ENCODE measurements around the gene TRAT1. TPM values are rescaled to one million over a fixed set of nuclear protein-coding genes. Genes with fewer than 3 reads are reported as not detected.

Gene TRAT1
- 1 to 10 TPM in 2 of 4 donors, under 1 TPM in 1, not detected in 1; 0.56 to 1.6 (median 1.3) TPM for total RNA-seq

GRCh38 chr3:108822123-108822897 is at the start of gene TRAT1:
TSS of gene TRAT1 (plus strand) at chr3:108822786. CDS start at chr3:108822928, 142 bp downstream.
- no peak for DNase-seq
- Histone ChIP-seq H3K9me3 (no peaks in the 10 kb centered on the region), H3K4me3 (replicated peaks in 1 of 3) (no peak within 1 kb of the TSS), H3K36me3 (no peaks in the 10 kb centered on the region), H3K4me1 (no peaks in the 10 kb centered on the region), H3K27ac (no peak within 1 kb of the TSS), H3K27me3 (no peaks in the 10 kb centered on the region)
- no peak for TF ChIP-seq CTCF (IDR thresholded peaks at IDR 0.05)
- no peak for TF ChIP-seq POLR2A (IDR thresholded peaks at IDR 0.05)
- intact Hi-C loops (cut with DNase I) = no loop called here
- 66 to 69% methylated on average over 6 of the region's 6 CpGs for WGBS, 2 donors

- H3K4me1 ChIP-seq = no peaks in the 10 kb centered on the region
- no peaks in the 10 kb centered on the region for H3K36me3 ChIP-seq
- no peak for DNase-seq
- TF ChIP-seq CTCF (IDR thresholded peaks at IDR 0.05) (no peak), POLR2A (IDR thresholded peaks at IDR 0.05) (no peak)
- intact Hi-C loops (cut with DNase I) = no loop called here
- H3K4me3 ChIP-seq (replicated peaks in 1 of 3) = no peak overlapping the region
- no peaks in the 10 kb centered on the region for H3K9me3 ChIP-seq
- H3K27me3 ChIP-seq = no peaks in the 10 kb centered on the region
- 90 to 91% methylated on average over 1 of the region's 1 CpG for WGBS, 2 donors
- no peak overlapping the region for H3K27ac ChIP-seq
Measured at GRCh38 chr3:108775649-108776048, 46.9 kb upstream of the TRAT1 start.

GRCh38 chr3:108779496-108779895 is 43.1 kb upstream of the TRAT1 start:
- H3K4me1 ChIP-seq = no peaks in the 10 kb centered on the region
- TF ChIP-seq CTCF (IDR thresholded peaks at IDR 0.05) = no peak
- TF ChIP-seq POLR2A (IDR thresholded peaks at IDR 0.05) = no peak
- WGBS, 2 donors = 90 to 92% methylated on average over 3 of the region's 3 CpGs
- intact Hi-C loops (cut with DNase I) = no loop called here
- no peak overlapping the region for H3K27ac ChIP-seq
- H3K4me3 ChIP-seq (replicated peaks in 1 of 3) = no peak overlapping the region
- H3K27me3 ChIP-seq = no peaks in the 10 kb centered on the region
- DNase-seq = no peak
- H3K9me3 ChIP-seq = no peaks in the 10 kb centered on the region
- no peaks in the 10 kb centered on the region for H3K36me3 ChIP-seq

GRCh38 chr3:108780235-108780634 is 42.4 kb upstream of the TRAT1 start:
- H3K27me3 ChIP-seq = no peaks in the 10 kb centered on the region
- intact Hi-C loops (cut with DNase I) = no loop called here
- H3K27ac ChIP-seq = no peak overlapping the region
- no peak for TF ChIP-seq CTCF (IDR thresholded peaks at IDR 0.05)
- TF ChIP-seq POLR2A (IDR thresholded peaks at IDR 0.05) = no peak
- DNase-seq = no peak
- H3K9me3 ChIP-seq = no peaks in the 10 kb centered on the region
- H3K4me1 ChIP-seq = no peaks in the 10 kb centered on the region
- WGBS, 2 donors = 75 to 89% methylated on average over 3 to 4 of the region's 4 CpGs
- no peaks in the 10 kb centered on the region for H3K36me3 ChIP-seq
- no peak overlapping the region for H3K4me3 ChIP-seq (replicated peaks in 1 of 3)

GRCh38 chr3:108791473-108791872 is 31.1 kb upstream of the TRAT1 start:
- intact Hi-C loops (cut with DNase I) = no loop called here

More at GRCh38 chr3:108791473-108791872, 31.1 kb upstream of the TRAT1 start:
- H3K4me3 ChIP-seq (replicated peaks in 1 of 3) = no peak overlapping the region
- H3K27ac ChIP-seq = no peak overlapping the region
- no peaks in the 10 kb centered on the region for H3K4me1 ChIP-seq
- no peak for DNase-seq
- H3K27me3 ChIP-seq = no peaks in the 10 kb centered on the region
- no peaks in the 10 kb centered on the region for H3K36me3 ChIP-seq
- H3K9me3 ChIP-seq = no peaks in the 10 kb centered on the region
- WGBS, 2 donors = 53 to 55% methylated on average over 3 of the region's 3 CpGs
- no peak for TF ChIP-seq POLR2A (IDR thresholded peaks at IDR 0.05)
- no peak for TF ChIP-seq CTCF (IDR thresholded peaks at IDR 0.05)
